HG02798 (cell line): ENCODE results near the gene CACNA1C.
"Not testable (repeated sequence)": the region's sequence is repeated elsewhere in the genome, so short reads cannot be mapped to it uniquely, and the experiment has no call there.

Experiments used
- ATAC-seq: cut with Tn5 transposase; IDR thresholded peaks from one replicate; pipeline ENCODE4 v1.9.1; 2021; ENCODE audit warnings: mild to moderate bottlenecking; ENCODE audit not compliant: unreplicated experiment, poor library complexity

Gene CACNA1C

GRCh38 chr12:2483713-2484112 lies 430.9 kb downstream of the CACNA1C start:
- no peak for ATAC-seq

- no peak for ATAC-seq
Observed at GRCh38 chr12:2484141-2484776, 431.5 kb downstream of the CACNA1C start.

- ATAC-seq = no peak
Observed at GRCh38 chr12:2485681-2486080, 432.9 kb downstream of the CACNA1C start.

- no peak for ATAC-seq
Observed at GRCh38 chr12:2486796-2487195, 434.0 kb downstream of the CACNA1C start.

GRCh38 chr12:2487278-2487677 lies 434.5 kb downstream of the CACNA1C start:
- ATAC-seq = no peak

- ATAC-seq = no peak
Observed at GRCh38 chr12:2488131-2488530, 435.3 kb downstream of the CACNA1C start.

- no peak for ATAC-seq
Observed at GRCh38 chr12:2488596-2488995, 435.8 kb downstream of the CACNA1C start.

- ATAC-seq = no peak
Observed at GRCh38 chr12:2489275-2489674, 436.5 kb downstream of the CACNA1C start.

- no peak for ATAC-seq
Observed at GRCh38 chr12:2490831-2491230, 438.0 kb downstream of the CACNA1C start.

GRCh38 chr12:2491349-2491748 lies 438.6 kb downstream of the CACNA1C start:
- ATAC-seq = not testable (repeated sequence)

- ATAC-seq = no peak
Observed at GRCh38 chr12:2492236-2492635, 439.4 kb downstream of the CACNA1C start.

GRCh38 chr12:2493086-2493485 lies 440.3 kb downstream of the CACNA1C start:
- ATAC-seq = no peak

GRCh38 chr12:2494486-2495192 lies 441.9 kb downstream of the CACNA1C start:
- no peak for ATAC-seq

- ATAC-seq = no peak
Observed at GRCh38 chr12:2495417-2496112, 442.8 kb downstream of the CACNA1C start.

GRCh38 chr12:2498964-2499500 lies 446.2 kb downstream of the CACNA1C start:
- ATAC-seq = no peak

GRCh38 chr12:2501464-2502191 lies 448.8 kb downstream of the CACNA1C start:
- no peak for ATAC-seq

- ATAC-seq = no peak
Observed at GRCh38 chr12:2503036-2503435, 450.2 kb downstream of the CACNA1C start.

GRCh38 chr12:2503762-2504161 lies 451.0 kb downstream of the CACNA1C start:
- no peak for ATAC-seq

GRCh38 chr12:2504577-2504976 lies 451.8 kb downstream of the CACNA1C start:
- no peak for ATAC-seq

GRCh38 chr12:2507814-2508213 lies 455.0 kb downstream of the CACNA1C start:
- no peak for ATAC-seq

GRCh38 chr12:2509137-2509536 lies 456.4 kb downstream of the CACNA1C start:
- ATAC-seq = no peak
